HPDE6-E6E7 (cell line): Measurements from ENCODE around the gene CEP44.
"Not testable (repeated sequence)": the region's sequence is repeated elsewhere in the genome, so short reads cannot be mapped to it uniquely, and the experiment has no call there.

Experiments
- DNase-seq: peaks from one replicate; pipeline ENCODE4 v3.0.0; 2011; ENCODE audit warnings: missing footprints; ENCODE audit errors: extremely low spot score

CEP44 gene, protein sequence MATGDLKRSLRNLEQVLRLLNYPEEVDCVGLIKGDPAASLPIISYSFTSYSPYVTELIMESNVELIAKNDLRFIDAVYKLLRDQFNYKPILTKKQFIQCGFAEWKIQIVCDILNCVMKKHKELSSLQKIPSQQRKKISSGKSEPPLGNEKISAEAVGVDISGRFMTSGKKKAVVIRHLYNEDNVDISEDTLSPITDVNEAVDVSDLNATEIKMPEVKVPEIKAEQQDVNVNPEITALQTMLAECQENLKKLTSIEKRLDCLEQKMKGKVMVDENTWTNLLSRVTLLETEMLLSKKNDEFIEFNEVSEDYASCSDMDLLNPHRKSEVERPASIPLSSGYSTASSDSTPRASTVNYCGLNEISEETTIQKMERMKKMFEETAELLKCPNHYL

DNA sequence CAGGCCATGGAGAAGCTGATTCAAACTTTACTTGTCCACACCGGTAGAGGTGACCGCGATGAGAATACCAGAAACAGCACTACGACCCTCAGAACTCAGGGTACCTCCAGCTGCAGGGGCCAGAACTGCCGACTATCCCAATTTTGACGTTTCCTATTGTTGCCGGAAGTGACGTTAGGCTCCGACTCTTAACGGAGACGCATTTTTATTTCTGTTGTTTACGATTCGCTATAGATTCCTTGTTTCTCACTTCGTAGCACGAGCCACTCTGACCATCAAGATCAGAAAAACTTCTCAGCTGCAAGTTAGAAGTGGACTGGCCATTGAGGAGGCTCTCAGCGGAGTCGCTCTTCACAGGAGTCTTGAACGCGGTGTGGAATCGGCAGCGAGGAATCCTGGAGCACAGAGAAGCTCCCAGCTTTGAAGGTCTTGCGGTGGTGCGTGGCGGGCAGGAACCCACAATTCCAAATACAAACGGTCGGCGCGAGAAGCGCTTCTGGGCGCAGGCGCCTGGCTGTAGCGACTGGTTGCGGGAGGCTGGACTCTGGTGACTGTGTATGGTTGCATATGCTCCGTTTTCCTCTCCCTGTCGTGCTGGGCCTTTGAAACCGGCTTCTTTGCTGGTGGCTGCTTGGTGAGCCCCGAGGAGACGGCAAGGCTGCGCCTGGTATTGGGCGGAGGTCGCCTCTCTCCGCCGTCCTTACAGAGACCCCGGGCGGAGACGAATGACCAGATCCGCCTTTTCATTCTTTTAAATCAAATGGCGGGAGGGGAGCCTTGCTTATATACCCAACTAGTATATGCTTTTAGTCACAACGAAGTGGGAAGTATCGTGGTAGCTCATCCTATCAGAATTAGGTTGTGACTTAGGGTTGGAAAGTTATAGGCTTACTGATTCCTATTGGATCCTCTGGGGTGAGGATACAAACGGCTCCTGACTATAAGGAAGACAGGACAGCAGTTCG, at the start of gene CEP44, which contains the start of gene FBXO8:
CEP44 (plus strand) TSS at position 405 of the 965 bp plus-strand sequence. CDS start 15,211 bp downstream, outside the sequence.
FBXO8 (minus strand) TSS at position 161 of the 965 bp plus-strand sequence. CDS start 20,575 bp downstream, outside the sequence.
- peak; percentile 44 for DNase-seq

DNA sequence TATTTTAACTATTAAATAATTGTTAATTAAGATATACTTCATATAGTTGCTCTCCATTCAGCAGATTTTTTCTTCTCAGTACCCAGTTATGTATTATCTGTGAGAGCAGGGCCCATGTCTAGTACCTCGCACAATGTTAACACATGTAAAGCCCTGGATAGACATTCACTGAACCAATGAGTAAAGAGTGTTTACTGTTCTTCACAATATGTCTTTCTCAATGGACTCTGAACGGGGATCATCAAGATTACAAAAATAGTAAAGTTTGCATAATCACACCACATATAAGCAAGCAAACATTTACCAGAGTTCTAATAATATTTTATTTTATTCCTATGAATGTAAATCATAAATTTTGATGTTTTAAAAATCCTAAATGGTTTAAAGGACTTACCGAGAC, 47.4 kb upstream of the CEP44 start:
- DNase-seq = no peak

DNA sequence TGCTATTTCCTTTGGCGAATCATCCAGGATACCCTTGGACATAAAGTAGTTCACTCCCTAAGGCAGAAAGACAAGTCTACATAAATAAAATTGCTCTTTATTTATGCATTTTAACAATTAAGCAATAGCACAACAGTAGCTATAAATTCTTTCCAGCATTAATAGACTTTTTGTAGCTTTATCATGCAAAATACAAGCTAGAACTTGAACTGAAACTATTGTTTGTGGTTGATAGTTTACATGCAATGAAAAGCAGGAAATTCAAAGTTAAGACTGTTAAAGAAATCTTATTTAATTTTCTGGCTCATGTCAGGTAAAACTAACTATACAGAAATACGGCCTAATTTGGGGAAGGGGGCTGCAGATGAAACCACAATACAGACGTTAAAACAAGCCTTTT, 42.5 kb upstream of the CEP44 start:
- DNase-seq = no peak

DNA sequence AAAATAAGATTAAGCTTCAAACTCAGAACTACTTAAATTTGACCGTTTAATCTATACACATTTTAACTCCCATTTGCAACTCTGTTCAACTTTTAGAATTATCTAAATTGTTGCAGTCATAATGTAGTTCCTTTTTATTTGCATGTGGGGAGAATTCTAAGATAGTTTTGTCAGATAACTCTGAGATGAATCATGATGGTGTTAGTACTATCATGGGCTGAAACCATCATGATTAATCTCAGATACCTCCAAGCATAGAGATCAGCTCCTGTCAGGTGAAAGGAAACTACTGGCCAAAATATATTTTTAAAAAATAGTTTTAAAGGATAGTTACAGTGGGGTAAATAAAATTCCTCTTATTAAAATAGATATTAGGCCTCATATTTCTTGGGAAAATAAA, 39.3 kb upstream of the CEP44 start:
- peak; percentile 11 for DNase-seq

DNA sequence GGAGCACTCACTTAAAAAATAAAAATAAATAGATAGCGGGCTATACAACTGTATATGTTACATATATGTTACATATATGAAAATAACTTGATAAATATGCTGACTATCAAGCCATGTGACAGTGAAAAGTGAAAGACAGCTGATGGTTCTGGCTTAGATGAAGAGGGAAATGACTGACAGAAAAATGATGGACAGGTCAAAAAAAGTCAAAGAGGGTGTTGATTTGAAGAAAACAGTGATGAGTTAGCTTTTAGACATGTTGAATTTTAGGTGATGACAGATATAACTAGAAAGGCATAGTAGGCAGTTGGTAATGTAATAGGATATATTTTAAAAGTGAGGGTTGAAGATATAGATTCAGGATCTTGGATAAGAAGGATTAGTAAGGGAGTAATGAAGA, 38.0 kb upstream of the CEP44 start:
- no peak for DNase-seq

DNA sequence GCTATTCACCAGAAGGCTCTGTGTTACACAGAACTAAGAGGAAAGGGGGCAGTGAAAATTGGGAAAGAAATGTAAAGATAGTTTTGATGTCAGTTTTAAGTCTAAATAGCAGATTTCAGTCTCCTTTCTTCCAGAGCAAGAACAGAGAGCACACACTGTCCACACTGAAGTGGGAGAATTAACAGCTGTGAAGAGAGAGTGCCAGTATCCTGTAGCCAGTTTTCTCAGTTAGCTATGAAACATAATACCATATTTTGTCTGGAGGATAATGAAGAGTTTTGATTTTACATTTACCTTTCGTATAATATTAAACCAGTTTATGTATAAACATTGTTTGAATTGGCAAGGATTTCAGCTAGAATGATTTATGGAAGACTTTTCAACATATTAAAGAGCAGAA, 35.3 kb upstream of the CEP44 start:
- DNase-seq = no peak

DNA sequence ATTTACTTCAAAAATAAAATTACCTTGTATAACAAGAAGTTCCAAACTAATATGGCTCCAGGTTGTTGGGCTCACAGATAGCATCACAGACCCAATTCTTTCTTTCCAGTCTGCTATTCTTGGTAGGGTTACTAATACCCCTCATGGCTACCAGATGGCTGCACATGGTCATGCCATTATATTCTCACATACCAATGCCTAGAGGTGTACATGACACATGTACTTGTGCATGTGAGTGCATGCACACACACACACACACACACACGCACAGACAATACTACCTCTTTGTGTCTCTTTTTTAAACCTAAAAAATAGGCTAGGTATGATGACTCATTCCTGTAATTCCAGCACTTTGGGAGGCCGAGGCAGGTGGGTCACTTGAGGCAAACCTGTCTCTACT, 31.3 kb upstream of the CEP44 start:
- DNase-seq = no peak

DNA sequence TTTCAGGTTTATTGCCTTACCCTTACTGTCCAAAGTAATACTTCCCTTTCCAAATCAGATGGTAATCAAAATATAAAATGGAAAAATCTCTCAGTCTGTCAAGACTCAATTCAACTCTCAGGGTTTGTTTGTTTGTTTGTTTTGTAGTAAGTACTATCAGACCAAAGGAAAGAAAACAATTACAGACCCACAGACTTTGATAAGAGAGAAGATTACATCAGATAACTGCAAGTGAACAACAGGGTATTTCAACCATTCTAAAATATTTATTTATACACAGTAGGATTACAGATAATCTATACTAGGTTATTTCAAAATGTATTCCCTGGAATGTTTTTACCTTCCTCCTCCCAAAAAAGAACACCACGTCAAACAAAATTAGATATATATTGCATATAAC, 29.1 kb upstream of the CEP44 start:
- DNase-seq = no peak

DNA sequence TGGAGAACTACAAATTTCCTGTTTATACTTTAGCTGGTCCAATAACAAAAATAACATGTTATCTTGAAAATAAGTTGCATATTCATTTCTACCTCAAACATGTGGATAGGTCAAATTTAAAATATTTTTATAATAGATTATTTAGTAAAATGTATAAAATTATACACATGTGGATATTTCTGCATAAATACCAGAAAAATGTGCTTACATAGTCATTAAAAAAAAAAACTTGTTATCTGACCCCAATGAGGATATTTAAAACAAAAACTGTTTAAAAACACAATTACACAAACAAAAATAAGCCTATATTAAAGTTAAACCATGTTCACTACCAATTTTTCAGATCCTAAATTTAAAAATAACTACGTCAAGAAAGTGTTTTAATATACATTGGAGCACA, 28.3 kb upstream of the CEP44 start:
- DNase-seq = no peak

DNA sequence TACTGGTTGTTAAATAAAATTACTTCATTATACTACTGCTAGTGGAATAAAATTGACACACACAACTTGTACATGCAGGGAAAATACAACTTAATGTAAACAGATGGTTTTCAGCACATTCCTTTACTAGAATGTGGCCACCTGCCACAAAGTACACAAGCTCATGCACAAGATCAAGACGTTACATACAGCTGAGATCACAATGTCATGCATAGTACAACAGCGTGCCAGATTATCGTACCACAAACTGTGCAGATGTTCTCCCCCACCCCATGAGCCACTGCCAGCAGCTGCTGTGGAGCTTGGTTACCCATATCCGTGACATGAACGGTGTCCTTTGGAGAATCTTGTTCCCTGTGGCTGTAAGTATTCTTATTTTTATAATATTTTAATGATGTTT, 27.9 kb upstream of the CEP44 start:
- no peak for DNase-seq

DNA sequence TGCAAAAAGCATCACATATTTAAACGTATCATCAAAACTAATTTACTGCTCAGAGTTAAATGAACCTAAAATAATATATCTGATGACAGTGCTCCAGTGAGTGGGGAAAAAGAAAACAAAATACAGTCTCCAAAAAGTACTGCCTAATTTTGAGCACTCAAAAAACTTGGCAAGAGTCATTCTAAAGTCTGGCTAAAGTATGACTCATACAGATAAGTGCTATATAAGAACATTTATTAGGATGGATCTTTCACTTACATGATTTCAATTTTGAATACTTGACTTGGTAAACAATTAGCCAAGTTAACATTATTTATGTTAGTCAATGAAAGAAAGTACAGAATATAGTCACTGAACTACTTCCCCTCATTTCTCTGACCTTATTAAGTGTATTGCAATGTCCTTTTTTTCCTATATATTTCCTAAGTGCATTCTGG, 27.4 kb upstream of the CEP44 start:
- no peak for DNase-seq

DNA sequence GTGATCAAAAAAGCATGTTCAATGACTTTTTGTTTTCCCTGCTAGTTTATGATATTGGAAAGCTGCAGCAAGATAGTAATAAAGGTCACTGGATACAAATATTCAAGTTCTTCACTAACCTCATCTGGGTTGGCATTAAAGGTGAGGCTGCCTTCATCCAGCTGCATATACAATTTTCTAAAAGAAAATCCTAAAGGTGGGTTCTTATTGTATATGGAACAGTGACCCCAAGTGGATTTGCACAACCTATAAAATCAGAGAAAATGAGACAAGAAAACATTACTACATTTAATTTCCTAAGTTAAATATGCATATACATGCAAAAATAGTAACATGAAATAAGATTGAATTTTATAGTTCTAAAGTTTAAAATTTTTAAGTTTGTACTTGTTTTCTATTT, 24.1 kb upstream of the CEP44 start:
- no peak for DNase-seq

DNA sequence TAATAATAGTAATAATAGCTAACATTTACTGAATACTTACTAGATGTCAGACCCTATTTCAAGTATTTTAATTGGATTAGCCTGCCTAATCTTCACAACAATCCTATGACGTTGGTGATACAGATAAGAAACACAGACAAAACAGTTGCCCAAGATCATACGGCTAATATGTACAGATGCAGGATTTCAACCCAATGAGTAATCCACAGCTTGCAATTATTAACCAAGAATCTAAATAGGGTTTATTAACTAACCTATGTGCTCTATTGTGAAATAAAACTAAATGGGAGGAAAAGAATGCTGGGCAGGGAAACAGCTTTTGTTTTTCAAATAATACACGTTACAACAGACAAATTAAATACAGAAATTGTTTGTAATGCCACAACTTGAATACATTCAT, 23.6 kb upstream of the CEP44 start:
- DNase-seq = peak; percentile 39

DNA sequence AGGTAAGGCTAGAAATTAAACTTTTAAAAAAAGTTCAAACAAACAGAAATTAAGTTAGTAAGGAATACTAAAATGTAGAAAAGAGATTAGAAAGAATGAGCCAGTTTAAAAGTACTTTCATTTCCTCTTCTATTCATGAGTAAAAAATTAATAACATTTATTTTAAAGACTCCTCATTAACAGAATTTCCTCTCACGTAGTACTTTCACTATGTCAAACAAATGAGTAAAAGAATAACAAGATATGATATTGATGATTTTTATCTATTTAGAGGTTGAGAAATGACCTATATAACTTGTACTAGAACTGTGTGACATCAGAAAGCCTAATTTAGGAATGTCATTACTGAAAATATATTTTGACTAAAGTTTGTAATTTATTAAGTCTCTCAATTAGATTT, 22.3 kb upstream of the CEP44 start:
- not testable (repeated sequence) for DNase-seq

DNA sequence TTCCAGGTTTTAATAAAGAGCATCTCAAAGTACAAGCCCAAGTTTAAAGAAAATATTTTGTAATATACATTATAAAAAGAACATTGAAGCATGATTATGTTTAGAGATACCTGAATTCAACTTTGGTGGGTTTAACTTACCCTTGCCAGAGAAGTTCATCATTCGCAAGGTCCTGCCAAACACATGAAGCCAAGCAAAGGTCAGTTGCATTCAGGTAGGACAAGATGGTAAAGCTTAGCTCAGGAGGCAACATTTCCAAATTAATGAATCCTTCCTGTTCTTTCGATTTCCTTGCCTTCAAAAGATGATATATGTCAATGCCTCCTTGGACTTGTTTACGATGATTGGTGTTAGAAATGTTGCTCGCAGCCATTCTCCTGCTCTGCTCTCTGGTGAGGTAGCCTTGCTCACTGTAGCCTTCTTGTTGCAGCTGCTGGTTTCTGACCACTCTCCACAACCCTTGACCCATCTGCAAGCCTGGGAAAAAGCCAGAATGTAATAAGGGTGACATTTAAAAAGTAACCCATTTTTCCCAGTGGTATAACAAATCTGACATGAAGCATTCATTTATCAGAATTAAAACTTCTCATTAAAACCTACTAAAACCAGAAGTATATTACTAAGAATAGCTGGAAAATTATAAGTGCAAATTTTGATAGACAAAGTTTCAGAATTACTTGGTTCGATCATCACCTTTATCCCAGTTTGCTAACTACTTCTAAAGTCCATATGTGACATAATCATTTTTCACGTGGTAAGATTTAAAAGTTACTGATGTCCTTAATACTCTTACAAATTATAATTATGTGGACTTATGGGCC, 20.9 kb upstream of the CEP44 start:
- DNase-seq = no peak

DNA sequence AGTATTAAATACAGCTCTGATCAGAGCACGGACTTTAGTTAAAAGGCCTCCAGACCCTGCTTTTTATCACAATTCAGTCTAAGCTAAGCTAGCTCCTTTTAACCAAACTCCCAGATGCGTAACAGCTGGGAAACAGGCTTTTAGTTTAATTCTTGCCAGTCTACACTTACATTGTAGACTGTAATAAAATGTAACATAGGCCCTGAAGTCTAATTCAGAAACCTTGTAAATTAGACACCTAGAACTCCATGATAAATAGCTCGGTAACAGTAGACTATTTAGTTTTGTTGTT, 20.3 kb upstream of the CEP44 start:
- DNase-seq = no peak

DNA sequence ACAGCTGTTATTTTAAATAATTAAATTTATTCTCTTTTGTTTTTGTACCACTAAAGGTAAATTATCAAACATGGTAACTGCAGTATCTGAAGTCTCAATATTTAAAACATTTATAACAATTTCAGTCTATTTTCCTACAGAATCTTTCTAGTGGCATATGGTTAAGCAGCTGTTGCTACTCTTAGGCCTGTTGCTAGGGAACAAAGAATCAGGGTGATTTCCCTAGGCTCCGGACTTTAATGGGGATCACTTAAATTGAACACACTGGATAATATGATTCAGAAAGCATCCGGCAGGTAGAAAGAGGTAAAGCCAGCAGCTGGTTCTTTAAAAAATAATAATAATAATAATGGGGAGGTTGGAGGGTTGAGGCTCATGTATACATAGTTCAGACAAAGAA, 17.8 kb upstream of the CEP44 start:
- no peak for DNase-seq

DNA sequence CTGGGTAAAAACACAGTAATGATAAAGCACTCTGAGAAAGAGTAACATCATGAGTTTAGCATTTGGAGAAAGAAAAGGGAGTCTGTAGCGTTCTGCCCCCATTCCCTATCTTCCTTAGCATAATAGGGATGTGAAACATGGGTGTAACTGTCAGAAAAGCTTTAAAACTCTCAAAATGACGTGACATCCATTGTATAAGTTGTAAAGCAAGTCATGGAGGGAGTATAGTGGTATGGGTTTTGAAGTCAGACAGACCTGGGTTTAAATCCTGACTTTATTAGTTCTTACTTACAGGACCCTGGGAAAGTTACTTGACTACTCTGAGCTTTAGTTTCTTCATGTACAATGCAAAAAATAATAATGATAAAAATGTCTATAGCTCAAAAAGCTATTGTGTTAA, 17.3 kb upstream of the CEP44 start:
- DNase-seq = no peak

DNA sequence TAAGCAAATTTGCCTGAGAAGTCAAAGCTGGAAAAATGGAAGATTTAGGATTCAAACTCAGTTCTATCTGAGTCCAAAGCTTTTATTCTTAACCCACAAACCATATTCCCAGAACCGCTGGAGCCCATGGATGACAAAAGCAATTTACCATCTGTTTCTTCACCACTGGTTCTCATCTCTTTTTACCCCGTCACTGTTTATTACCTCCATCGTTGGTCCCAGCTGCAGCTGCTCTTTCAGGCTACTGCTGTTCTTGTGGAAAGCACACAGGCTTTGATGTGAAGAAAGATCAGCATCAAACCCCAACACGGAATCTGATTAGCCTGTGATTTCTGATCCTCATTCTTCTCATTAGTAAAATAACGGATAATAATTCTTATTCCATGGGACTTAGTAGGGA, 9.8 kb upstream of the CEP44 start:
- no peak for DNase-seq

DNA sequence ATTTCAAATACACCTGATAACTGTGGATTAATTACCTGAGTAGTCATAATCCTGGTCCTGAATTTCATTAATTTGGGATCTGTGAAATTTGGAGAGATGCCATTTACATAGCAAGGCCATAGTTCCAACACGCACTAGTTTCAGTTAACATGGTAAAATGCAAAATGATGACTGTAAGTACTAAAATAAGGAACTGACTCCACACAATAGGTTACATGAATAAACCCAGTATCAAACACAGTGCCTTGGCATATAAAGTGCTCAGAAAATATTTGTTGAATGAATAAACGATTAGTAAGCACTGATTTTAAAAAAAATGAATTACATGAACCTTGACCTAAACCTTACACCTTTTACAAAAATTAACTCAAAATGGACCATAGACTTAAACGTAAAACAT, 9.3 kb upstream of the CEP44 start:
- no peak for DNase-seq

DNA sequence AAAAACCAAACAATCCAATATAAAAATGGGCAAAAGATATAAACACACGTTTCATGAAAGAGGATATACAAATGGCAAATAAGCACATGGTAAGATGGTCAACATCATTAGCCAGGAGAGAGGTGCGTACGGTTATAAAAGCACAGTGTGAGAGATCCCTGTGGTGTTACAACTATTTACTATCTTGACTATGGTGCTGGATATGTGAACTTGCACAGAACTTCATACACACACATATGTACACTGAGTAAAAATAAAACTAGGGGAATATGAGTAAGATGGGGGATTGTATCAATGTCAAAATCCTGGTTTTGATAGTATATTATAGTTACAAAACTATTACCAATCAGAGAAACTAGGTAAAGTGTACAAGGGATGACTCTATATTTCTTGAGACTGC, 8.6 kb upstream of the CEP44 start:
- DNase-seq = no peak

DNA sequence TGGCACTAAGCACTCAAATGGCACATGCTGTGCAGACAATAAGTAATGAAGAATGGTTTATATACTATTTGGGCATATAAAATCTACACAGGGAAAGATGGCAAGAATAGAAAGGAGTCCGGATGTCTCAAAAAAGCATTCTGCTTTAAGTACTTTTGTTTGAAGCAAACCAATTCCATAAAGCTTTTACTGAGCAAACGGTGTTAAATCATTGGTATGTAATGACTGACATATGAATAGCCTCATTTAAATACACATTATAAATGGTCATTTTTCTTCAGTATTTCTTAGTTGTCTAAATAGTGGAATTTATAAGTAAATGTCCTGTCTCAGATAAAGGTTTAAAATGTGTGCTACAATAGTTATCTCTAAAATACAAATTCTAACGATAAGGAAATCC, 6.3 kb upstream of the CEP44 start:
- DNase-seq = no peak
